Activated CD4-positive, CD25-positive, alpha-beta regulatory T cell treated with anti-CD3 and anti-CD28 coated beads, Interleukin-2, amount 50 U/mL, for 24 hours (primary cell): ENCODE results near the gene DGKH.
"Not testable (repeated sequence)": the region's sequence is repeated elsewhere in the genome, so short reads cannot be mapped to it uniquely, and the experiment has no call there.

Experiments used
- ATAC-seq, 2 donors: fragments of 150-1000 bp; cut with Tn5 transposase; one replicate each; pipeline ENCODE4 v1.10.0; 2021; ENCODE audit warnings: mild to moderate bottlenecking in 1 of 2, moderate library complexity in 1 of 2

Gene DGKH

DNA sequence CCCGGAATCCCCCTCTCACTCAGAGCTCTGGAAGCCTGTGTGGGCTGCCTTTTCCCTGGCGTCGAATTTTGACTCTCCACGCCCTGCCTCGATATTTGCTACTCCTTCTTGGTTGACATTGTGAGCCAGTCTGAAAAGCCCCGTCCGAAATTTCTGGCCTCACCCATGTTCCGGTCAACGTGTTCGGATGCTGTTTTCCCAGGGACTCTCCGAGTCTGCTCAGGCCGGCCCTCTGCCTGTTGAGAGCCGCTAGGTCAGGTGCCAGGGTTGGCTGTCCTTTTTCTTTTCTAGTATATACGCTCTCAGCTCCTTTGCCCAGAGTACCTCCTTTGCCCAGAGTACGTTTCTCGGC lies 6.8 kb upstream of the DGKH start:
- ATAC-seq, result no peak

DNA sequence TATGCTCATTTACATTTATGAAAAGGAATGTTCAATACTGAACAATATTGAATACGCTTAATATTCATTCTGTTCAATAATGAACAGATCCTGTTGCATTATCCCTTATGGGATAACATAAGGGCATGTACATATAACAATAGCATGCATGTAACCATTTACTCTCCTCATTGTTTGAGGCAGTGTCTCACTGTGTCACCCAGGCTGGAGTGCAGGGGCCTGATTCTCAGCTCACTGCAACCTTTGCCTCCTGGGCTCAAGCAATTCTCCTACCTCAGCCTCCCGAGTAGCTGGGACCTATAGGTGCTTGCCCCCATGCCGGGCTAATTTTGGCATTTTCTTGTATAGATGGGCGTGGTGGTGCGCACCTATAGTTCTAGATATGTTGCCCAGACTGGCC lies 4.8 kb upstream of the DGKH start:
- ATAC-seq, result no peak

DNA sequence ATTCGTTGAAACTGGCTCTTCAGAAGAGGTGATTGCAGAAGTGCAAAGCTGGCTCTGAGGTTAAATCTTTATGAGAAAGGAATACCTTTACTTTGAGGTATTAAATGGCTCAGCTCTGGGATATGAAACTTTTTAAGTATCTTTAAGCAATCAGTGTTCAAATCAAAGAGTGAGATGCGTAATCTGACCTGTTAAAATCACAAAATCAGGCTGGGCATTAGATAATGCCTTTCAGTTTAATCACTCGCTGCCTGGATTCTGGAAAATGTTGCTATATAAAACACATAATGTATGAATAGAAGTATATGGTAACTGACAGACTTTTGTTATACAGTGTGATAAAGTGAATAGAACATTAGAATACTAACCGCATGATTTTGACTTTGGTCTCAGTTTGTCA lies 2.0 kb upstream of the DGKH start:
- ATAC-seq, result no peak

DNA sequence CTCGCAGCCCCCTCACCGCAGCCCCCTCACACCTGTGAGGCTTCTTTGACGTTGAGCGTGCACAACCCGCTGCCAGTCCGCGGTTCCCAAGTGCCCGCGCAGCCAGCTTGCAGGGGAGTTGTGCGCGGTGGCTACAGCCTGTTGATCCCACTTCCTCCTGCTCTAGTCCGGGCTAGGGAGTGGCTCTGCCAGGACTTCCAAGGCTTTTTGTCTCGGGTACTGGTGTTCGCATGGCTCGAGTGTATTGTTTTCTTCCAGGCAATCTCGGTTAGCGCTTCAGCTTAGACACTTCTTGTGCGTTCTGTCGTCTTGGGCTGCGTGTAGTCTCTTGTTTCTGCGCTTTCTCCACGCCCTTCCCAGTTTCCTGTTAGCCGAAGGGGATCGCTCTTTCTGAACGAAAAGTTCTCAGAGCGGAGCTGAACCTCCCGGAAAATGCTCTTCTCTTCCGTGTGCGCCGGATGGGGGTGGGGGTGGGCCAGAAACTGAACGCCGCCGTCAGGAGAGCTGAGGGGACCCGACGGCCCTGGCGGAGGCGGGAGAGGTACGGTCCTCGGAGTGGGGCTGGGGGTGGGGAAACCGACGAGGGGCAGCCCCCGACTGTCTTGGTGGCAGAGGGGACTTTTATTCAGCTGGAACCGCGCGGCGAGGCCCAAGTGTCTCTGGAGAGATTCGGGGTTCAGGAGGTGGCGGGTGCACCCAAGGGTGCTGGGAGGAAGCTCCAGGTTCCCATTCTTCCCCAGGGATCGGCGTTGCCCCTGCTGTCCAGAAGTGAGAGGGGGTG lies 697 bp upstream of the DGKH start:
- ATAC-seq, result peak; percentile 10 to 16

DNA sequence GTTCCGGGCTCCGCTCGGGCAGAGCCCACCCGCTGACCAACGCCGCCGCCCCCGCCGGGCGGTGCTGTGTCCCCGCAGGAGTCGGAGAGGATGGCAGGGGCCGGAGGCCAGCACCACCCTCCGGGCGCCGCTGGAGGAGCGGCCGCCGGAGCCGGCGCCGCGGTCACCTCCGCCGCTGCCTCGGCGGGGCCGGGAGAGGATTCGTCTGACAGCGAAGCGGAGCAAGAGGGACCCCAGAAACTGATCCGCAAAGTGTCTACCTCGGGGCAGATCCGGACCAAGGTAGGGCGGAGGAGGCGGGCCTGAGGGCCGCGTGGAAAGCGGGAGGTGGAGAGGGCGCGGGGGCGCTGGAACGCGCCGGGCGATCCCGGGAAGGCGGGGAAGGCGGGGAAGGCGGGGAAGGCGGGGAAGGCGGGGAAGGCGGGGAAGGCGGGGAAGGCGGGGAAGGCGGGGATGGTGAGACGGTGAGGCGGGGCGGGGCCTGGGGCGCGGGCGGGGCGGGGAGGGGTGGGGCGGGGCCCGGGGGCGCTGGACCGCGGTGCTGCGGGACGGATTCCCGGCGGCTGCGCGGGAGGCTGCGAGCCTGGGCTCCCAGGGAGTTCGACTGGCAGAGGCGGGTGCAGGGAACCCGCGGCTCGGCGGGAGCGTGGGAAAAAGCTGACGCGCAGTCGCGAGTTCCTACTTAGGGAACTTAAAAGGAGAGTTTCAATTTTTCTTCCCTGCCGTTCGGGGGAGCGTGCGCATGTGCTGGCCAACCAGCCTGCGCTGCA lies 421 bp downstream of the DGKH start:
- peak; percentile 68 to 72 for ATAC-seq

DNA sequence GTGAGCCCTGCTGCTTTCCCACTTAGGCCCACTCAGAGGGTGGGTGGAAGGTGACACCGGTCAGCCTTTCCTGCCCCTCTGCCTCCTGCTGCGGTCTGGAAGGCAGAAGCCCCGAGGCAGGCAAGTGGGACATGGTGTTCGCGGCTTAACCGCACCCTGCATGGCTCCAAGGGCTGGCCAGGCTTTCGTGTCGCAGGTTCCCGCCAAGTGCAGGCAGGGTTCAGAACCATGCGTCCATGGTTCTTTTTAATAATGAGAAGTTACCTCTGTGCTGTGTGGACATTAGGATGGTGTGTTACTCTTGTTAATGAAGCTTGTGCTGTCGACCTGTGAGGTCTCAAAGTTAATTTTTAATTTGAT lies 986 bp downstream of the DGKH start:
- peak; percentile 18 to 27 for ATAC-seq

DNA sequence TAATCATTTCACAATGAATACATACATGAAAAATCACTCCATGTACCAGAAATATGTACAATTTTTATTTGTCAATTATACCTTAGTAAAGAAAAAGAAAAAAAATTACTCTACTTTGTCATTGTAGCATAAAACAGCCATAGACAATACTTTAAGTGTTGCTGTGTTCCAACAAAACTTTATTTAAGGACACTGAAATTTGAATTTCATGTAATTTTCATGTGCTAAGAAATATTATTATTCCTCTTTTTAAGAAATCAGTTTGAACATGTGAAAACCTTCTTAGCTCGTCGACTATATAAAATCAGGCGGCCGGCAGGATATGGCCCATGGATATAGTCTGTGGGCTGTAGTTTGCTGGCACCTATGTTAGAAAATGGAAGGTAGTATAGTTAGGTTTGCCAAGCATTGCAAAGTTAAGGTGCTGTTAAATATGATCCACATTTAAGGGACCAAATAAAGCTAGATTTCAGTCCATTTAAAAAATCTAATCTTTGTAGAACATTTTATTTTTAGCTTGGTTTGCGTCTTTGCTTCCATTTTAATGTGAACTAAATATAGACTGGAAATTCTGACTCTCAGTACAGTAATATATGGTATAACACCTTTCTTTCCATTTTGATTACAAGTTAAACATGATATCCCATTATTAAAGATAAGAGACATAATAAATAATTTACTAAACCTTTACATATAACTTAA lies 6.5 kb downstream of the DGKH start:
- peak; percentile 57 to 61 for ATAC-seq

DNA sequence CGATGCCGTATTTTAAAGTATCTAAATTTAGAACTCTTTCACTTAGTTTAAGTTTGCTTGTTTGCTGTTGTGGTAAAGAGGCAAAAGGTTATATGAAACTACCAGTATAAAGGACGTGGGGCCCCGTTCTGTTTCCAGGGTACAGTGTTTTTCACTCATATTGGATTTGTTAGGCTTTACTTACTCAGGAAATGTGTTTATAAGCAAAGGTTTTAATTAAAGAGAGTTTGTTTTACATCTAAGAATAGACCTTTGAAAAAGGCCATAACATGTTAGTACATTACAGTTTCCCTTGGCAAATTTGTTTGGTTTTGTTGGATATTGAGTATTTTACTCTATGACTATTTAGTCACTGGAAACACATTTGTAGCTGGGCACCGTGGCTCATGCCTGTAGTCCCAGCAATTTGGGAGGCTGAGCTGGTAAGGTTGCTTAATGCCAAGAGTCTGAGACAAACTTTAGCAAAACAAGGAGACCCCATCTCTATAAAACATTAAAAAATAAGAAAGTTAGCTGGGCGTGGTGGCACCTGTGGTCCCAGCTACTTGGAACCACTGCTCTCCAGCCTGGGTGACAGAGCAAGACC lies 7.1 kb downstream of the DGKH start:
- peak; percentile 42 to 44 for ATAC-seq

DNA sequence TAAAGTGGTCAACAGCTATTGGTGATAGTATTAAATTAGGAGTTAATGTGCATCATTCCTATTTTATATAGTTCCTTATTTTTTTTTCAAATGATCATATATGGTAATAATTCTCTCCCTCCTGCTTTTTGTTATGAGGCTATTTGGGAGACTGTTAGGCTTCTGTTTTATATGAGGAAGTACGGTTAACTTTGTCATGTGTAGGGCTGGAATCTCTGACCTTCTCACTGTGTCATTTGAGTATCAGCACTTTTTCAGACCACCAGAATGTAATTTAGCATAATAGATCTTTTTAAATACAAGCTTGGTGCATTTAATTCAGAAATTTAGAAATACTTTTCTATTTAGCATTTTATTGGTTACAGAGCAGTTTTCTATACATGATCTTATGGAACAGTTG lies 7.7 kb downstream of the DGKH start:
- ATAC-seq, result no peak

DNA sequence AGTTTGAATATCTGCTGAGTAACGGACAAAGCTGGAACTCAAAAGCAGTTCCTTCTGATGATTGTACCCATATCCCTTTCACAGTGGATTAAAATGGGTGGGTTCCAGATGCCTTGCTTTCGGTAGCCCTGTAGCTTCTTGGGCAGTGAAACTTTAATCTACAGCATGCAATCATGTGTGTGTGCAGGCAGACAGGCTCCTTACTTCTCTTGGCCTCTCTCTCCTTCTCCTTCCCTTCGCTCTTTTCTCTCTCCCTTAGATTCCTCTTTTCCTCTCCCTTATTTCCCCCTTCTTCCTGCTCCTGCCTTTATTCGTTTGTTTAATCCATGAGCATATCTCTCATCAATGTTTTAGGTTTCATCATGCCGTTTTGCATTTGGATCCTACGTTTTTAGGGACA lies 8.1 kb downstream of the DGKH start:
- no peak for ATAC-seq

DNA sequence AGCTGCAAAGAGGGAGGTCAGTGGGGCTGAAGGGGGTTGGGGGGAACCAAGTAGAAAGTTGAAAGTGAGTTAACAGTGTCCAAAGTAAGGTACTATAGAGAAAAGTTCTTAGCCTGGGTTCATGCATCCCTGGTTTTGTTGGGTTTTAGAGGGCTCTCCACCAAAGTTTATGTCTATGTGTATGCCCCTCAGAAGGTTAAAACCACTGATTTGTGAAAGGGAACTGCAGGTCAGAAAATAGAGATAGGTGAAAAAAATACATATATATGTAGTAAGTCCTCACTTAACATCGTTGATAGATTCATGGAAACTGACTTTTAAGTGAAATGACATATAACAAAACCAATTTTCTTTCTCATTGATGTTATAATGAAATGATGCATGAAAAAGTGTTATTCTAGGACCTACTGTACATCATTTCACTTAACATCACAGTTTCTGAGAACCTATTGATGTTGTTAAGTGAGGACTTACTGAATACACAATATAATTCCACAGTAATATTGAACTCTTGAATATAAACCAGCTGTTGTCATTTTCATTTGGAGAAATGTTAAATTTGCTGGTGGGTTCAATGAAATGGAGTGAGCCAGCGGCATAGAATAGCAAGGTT lies 9.6 kb downstream of the DGKH start:
- ATAC-seq, result peak in 1 of 2 donors; percentile 44

DNA sequence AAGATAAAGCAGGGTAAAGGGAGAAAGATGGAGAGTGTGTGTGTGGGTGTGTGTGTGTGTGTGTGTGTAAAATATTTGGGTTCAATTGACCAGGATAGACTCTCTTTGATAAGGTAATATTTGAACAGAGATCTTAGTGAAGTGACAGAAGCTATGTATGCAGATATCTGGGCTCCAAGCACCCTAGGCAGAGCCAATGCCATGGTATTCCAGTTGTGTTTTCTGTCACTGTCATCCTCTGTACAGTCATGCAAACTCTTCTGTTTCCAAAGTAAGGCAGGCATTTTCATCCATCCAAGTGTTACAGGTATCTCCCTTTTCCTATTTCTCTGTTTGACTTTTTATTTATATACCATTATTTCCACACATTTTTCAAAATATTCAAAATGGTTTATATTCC lies 13.5 kb downstream of the DGKH start:
- no peak for ATAC-seq

DNA sequence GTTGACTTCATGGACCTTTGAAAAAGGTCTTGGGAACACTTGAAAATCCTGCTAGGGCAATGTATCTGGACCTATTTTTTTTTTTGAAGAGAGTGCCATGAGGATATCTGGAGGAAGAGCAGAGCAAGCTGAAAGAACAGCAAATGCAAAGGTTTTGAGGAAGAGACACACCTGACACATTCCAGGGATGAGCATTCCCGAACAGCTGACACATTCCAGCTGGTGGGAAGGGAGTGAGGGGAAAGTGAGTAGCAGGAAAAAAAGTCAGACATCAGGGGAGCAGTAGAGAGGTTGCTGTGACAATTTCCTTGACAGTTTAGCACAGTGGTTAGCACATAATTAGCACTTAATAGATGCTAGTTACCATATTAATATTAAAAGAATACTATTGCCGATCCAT lies 14.7 kb downstream of the DGKH start:
- ATAC-seq, result no peak

DNA sequence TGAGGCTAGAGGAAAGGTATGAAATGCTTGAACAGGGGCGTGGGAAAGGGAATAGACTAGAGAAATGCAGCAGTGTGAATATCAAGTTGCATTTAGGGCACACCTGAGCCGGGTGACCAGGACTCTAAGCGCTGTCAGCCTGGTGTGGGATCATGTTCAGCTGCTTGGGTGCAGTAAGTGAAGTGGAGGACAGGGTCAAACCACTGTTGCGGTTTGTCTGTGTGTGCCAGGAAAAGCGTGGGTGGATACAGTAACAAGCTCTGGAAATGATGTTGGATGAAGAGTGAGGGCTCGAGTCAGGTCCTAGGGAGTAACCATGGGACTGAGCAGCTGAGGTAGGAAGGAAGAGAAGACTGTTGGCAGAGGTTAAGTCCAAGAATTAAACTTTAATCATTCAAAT lies 15.8 kb downstream of the DGKH start:
- ATAC-seq, result no peak

DNA sequence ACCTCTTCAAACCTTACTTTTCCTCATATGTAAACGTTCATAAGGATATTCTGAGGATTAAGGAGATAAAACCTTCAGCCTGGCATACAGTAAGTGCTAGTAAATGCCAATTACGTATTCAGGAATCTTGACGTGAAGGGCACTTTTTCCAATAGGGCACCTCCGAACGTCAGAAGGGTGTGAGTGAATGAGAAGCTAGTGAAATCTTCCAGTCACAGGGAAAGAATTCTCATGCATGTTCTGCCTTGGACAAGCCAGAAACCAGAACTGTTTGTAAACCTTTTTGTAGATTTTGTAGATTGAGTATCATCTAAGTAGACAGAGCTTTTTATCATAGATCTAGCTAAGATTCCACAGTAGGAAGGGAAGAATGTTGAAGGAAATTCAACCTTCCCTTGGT lies 16.5 kb downstream of the DGKH start:
- ATAC-seq, result no peak

DNA sequence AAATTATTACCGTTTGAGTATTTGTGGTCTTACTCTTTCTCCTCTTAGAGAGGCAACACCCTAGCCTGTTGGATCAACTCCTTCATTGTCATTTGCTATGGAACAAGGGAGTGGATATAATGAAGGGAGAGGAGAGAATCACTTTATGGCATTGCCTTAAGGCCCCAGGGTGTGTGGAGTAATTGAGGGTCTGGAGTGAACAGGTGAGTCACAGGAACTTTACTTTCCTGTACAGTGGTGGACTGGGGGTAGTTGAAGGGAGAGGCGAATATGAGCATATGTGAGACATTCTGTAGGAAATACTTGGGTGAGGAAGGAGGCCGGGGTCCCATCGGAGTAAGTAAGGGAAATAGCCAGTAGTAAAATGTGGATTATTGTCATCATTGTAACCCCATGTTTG lies 17.0 kb downstream of the DGKH start:
- no peak for ATAC-seq

DNA sequence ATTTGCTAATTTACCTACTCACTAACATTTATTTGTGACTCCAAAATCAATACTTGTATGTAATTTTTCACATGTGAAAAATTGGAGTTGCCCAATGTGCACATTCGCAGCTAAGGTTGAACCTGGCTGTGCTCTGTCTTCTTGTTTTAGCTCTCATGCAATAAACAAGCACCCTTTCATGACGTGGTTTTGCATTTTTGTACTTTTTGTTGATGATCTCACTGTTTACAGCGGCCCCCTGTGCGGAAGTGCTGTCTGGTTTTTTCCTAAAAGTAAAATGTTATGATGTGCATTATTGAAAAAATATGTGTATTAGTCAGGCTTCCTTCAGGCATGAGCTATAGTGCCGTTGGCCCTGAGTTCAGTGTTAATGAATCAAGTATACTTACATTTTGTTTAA lies 18.1 kb downstream of the DGKH start:
- no peak for ATAC-seq

DNA sequence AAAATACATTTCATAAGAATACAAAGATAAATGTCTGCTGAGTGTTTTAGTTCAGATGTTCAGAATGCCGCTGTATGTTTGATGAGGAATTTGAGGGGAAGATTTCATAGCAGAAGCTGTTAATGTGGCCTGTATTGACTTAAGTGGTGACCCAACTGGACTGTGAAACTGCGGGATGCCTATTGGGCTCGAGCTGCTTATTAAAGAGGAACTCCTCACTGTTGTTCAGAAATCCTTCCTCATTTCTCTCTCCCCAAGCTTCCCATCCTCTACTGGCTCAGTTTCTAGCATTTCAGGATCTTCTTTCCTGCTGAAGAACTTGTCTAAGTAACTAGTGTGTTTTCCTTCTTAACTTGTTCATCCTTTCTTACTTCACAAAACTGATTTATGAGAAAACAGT lies 20.4 kb downstream of the DGKH start:
- ATAC-seq, result no peak

DNA sequence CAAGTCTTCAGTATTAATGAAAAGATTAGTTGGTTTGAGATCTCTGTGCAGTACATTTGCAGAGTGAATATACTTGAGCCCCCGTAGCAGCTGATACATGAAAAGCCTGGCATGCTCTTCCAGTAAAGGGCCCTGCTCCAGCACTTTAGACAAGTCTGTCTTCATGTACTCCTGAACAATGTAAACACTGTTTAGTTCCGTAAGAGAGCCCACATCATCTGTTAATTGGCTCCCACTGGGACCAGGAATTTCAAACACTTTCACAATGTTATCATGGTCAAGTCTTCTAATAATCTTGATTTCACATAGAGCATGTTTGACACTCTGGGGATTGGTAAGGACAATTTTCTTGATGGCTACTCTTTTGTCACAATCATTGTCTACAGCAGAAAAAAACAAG lies 22.2 kb downstream of the DGKH start:
- not testable (repeated sequence) for ATAC-seq

DNA sequence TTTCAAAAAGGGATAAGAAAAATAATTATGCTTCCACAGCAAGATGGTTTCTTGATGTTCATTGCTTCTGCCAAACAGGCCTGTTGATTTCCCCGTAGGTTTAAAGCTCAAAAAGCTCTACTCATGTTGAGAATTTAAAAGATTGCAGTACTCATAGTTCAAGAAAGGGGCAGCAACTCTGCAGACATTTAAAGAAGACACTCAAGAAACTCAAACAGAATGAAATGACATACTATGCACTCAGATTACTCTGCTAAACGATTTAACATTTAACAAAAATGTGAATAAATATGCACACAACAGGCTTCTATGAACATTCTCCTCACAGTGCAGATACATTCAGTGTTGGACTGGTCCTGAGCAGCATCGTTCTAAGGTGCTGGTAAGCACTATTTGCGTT lies 22.7 kb downstream of the DGKH start:
- not testable (repeated sequence) for ATAC-seq

DNA sequence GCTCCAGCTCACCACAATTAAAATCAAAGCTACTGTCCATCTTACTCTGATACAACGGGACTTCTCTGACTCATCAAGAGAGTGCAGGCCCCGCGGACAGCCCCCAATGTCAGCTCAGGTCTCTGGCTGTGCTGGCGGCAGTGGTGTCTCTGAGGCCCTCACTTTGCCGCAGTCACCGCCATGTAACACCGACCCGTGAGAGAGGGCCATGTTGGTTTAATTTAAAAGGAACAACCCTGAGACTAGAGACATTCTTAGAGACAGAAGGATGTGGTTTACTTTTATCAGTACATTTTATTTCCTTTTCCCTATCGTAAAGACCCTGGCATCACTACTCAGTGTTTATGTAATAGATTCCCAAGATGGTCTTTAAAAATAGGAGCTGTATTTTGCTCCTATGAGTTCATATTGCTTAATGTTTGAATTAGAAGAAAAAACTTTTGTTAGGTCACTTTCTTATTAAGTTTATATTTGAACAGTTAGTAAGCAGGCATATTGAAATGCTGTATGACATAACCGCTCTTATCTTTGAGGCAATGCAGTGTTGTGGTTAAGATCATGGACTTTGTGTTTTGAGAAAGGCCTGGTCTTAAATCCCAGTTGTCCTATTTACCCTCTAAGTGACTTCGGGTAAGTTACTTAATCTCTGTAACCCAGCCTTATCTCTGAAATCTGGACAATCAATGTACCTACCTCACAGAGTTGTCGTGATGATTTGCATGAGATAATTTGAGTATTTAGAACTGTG lies 23.4 kb downstream of the DGKH start:
- ATAC-seq, result no peak

DNA sequence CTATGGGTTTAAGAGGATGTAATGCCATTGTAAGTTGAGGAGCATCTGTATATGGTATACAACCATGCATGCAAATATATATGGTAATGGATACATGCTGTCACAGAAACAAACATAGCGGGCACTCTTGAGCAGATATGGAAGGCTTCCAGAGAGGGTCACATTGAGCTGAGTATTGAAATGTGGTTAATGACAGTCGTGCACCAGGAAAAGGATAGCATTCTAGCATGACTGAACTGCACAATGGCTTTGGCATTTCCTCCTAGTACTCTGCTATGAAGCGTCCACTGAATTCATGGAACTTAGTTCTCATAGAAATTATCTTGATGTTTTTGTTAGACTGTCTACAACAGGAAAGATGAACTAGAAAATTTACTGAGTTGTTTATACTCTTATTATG lies 25.2 kb downstream of the DGKH start:
- ATAC-seq, result no peak
